Activated naive CD8-positive, alpha-beta T cell treated with anti-CD3 and anti-CD28 coated beads, Interleukin-2, amount 50 U/mL, for 24 hours (primary cell): ENCODE data around the gene SARNP.

Experiments used
- ATAC-seq: fragments of 150-1000 bp; cut with Tn5 transposase; one replicate; pipeline ENCODE4 v1.10.0; 2021
- DNase-seq: peaks from one replicate; pipeline ENCODE4 v3.0.0; 2021
- H3K27ac Mint-ChIP-seq: one replicate; pipeline ENCODE4 v1.8.0; 2021; ENCODE audit warnings: mild to moderate bottlenecking, mixed read lengths
- H3K27me3 Mint-ChIP-seq: one replicate; pipeline ENCODE4 v1.8.0; 2021; ENCODE audit warnings: mixed read lengths
- H3K36me3 Mint-ChIP-seq: one replicate; pipeline ENCODE4 v1.8.0; 2021; ENCODE audit warnings: low read depth, mixed read lengths
- H3K4me1 Mint-ChIP-seq: one replicate; pipeline ENCODE4 v1.8.0; 2021; ENCODE audit warnings: mixed read lengths
- H3K4me3 Mint-ChIP-seq: one replicate; pipeline ENCODE4 v1.8.0; 2021; ENCODE audit warnings: mild to moderate bottlenecking, moderate library complexity, mixed read lengths
- H3K9me3 Mint-ChIP-seq: one replicate; pipeline ENCODE4 v1.8.0; 2021; ENCODE audit warnings: mixed read lengths

Gene SARNP

GRCh38 chr12:55722948-55723347, 94.6 kb downstream of the SARNP start:
- no peak overlapping the region for H3K27ac Mint-ChIP-seq

GRCh38 chr12:55721601-55722213, 95.8 kb downstream of the SARNP start:
- Mint-ChIP-seq H3K27ac (no peak overlapping the region), H3K9me3 (no peaks in the 10 kb centered on the region), H3K4me1 (peaks cover 24% of the 10 kb centered on the region), H3K4me3 (no peak overlapping the region), H3K36me3 (peaks cover 3% of the 10 kb centered on the region), H3K27me3 (no peaks in the 10 kb centered on the region)
- no peak for ATAC-seq
- no peak for DNase-seq

More at GRCh38 chr12:55722948-55723347, 94.6 kb downstream of the SARNP start:
- Mint-ChIP-seq H3K9me3 (no peaks in the 10 kb centered on the region), H3K36me3 (peaks cover 3% of the 10 kb centered on the region), H3K4me3 (no peak overlapping the region), H3K4me1 (peaks cover 24% of the 10 kb centered on the region), H3K27me3 (no peaks in the 10 kb centered on the region)
- no peak for ATAC-seq
- no peak for DNase-seq

- Mint-ChIP-seq H3K4me3 (no peak overlapping the region), H3K27ac (no peak overlapping the region)
- DNase-seq, result no peak
These were observed 96.6 kb downstream of the SARNP start for GRCh38 chr12:55720894-55721444.

GRCh38 chr12:55720071-55720564, 97.4 kb downstream of the SARNP start, which contains the start of gene RDH5:
Gene RDH5 (plus strand): TSS chr12:55720393. CDS start chr12:55721185, 792 bp downstream.
- peaks cover 4% of the 10 kb centered on the region for H3K27me3 Mint-ChIP-seq
- H3K4me1 Mint-ChIP-seq, result peaks cover 34% of the 10 kb centered on the region
- no peak within 1 kb of the TSS for H3K4me3 Mint-ChIP-seq
- no peaks in the 10 kb centered on the region for H3K9me3 Mint-ChIP-seq
- peaks cover 5% of the 10 kb centered on the region for H3K36me3 Mint-ChIP-seq
- ATAC-seq (no peak), DNase-seq (no peak)
- H3K27ac Mint-ChIP-seq, result no peak within 1 kb of the TSS

More at GRCh38 chr12:55720894-55721444, 96.6 kb downstream of the SARNP start:
- H3K27me3 Mint-ChIP-seq, result peaks cover 1% of the 10 kb centered on the region
- peaks cover 27% of the 10 kb centered on the region for H3K4me1 Mint-ChIP-seq
- no peaks in the 10 kb centered on the region for H3K9me3 Mint-ChIP-seq
- peaks cover 2% of the 10 kb centered on the region for H3K36me3 Mint-ChIP-seq
- ATAC-seq, result no peak

- ATAC-seq (no peak), DNase-seq (no peak)
- no peak overlapping the region for H3K27ac Mint-ChIP-seq
- no peaks in the 10 kb centered on the region for H3K9me3 Mint-ChIP-seq
- peaks cover 4% of the 10 kb centered on the region for H3K27me3 Mint-ChIP-seq
- peaks cover 34% of the 10 kb centered on the region for H3K4me1 Mint-ChIP-seq
- peaks cover 5% of the 10 kb centered on the region for H3K36me3 Mint-ChIP-seq
- H3K4me3 Mint-ChIP-seq, result no peak overlapping the region
These were observed 98.2 kb downstream of the SARNP start for GRCh38 chr12:55719371-55719770.

- Mint-ChIP-seq H3K27ac (peak overlapping the region; percentile 64), H3K27me3 (peaks cover 4% of the 10 kb centered on the region), H3K4me3 (no peak overlapping the region), H3K4me1 (peaks cover 34% of the 10 kb centered on the region), H3K36me3 (peaks cover 5% of the 10 kb centered on the region), H3K9me3 (no peaks in the 10 kb centered on the region)
- ATAC-seq (no peak), DNase-seq (no peak)
These were observed 98.8 kb downstream of the SARNP start for GRCh38 chr12:55718624-55719275.

GRCh38 chr12:55718015-55718414, 99.5 kb downstream of the SARNP start:
- H3K9me3 Mint-ChIP-seq, result no peaks in the 10 kb centered on the region
- H3K4me3 Mint-ChIP-seq, result peak overlapping the region; percentile 88
- peak overlapping the region; percentile 64 for H3K27ac Mint-ChIP-seq
- ATAC-seq, result no peak
- H3K27me3 Mint-ChIP-seq, result peaks cover 4% of the 10 kb centered on the region
- peaks cover 34% of the 10 kb centered on the region for H3K4me1 Mint-ChIP-seq
- peaks cover 5% of the 10 kb centered on the region for H3K36me3 Mint-ChIP-seq
- no peak for DNase-seq

- DNase-seq (peak; percentile 33), ATAC-seq (peak; percentile 67)
- Mint-ChIP-seq H3K4me3 (peak overlapping the region; percentile 88), H3K9me3 (no peaks in the 10 kb centered on the region), H3K4me1 (peaks cover 34% of the 10 kb centered on the region), H3K36me3 (peaks cover 5% of the 10 kb centered on the region), H3K27me3 (peaks cover 4% of the 10 kb centered on the region), H3K27ac (peak overlapping the region; percentile 90)
These were observed 100.2 kb downstream of the SARNP start for GRCh38 chr12:55717011-55718007.

- H3K27ac Mint-ChIP-seq, result peak overlapping the region; percentile 90
- no peak for DNase-seq
- H3K27me3 Mint-ChIP-seq, result peaks cover 4% of the 10 kb centered on the region
- H3K9me3 Mint-ChIP-seq, result no peaks in the 10 kb centered on the region
- peak overlapping the region; percentile 88 for H3K4me3 Mint-ChIP-seq
- peaks cover 34% of the 10 kb centered on the region for H3K4me1 Mint-ChIP-seq
- H3K36me3 Mint-ChIP-seq, result peaks cover 5% of the 10 kb centered on the region
- no peak for ATAC-seq
These were observed 101.0 kb downstream of the SARNP start for GRCh38 chr12:55716582-55716957.

GRCh38 chr12:55715833-55716581, 101.5 kb downstream of the SARNP start, which contains the start of gene BLOC1S1:
Gene BLOC1S1 (plus strand): TSS chr12:55716046. CDS start chr12:55716052, 6 bp downstream.
- Mint-ChIP-seq H3K4me3 (peak within 1 kb of the TSS; percentile 88), H3K4me1 (peaks cover 34% of the 10 kb centered on the region), H3K27me3 (peaks cover 4% of the 10 kb centered on the region), H3K27ac (peak within 1 kb of the TSS; percentile 90), H3K36me3 (peaks cover 5% of the 10 kb centered on the region), H3K9me3 (no peaks in the 10 kb centered on the region)
- peak; percentile 96 for DNase-seq
- peak; percentile 92 for ATAC-seq

GRCh38 chr12:55715169-55715764, 102.3 kb downstream of the SARNP start:
- Mint-ChIP-seq H3K9me3 (no peaks in the 10 kb centered on the region), H3K4me3 (peak overlapping the region; percentile 88), H3K4me1 (peaks cover 34% of the 10 kb centered on the region), H3K27me3 (peaks cover 4% of the 10 kb centered on the region), H3K36me3 (peaks cover 5% of the 10 kb centered on the region), H3K27ac (peak overlapping the region; percentile 90)
- no peak for ATAC-seq
- DNase-seq, result no peak

- ATAC-seq (no peak), DNase-seq (no peak)
- Mint-ChIP-seq H3K4me3 (no peak overlapping the region), H3K4me1 (peaks cover 38% of the 10 kb centered on the region), H3K27ac (no peak overlapping the region), H3K36me3 (peaks cover 5% of the 10 kb centered on the region), H3K27me3 (peaks cover 14% of the 10 kb centered on the region), H3K9me3 (no peaks in the 10 kb centered on the region)
These were observed 103.8 kb downstream of the SARNP start for GRCh38 chr12:55713721-55714120.

- Mint-ChIP-seq H3K4me3 (no peak overlapping the region), H3K4me1 (peaks cover 38% of the 10 kb centered on the region), H3K27ac (no peak overlapping the region), H3K9me3 (no peaks in the 10 kb centered on the region), H3K27me3 (peaks cover 20% of the 10 kb centered on the region), H3K36me3 (peaks cover 5% of the 10 kb centered on the region)
- ATAC-seq (no peak), DNase-seq (no peak)
These were observed 104.7 kb downstream of the SARNP start for GRCh38 chr12:55712700-55713415.
